Measurements from ENCODE around the gene APOE. TPM values are rescaled to one million over a fixed set of nuclear protein-coding genes. Genes with fewer than 3 reads are reported as not detected.

Gene APOE
- total and polyA plus RNA-seq, 2 of the 13 experiments (the other 11 are each of a cell fraction or from before 2014, with no cell fraction given) = 1,328 to 1,470 TPM

DNA sequence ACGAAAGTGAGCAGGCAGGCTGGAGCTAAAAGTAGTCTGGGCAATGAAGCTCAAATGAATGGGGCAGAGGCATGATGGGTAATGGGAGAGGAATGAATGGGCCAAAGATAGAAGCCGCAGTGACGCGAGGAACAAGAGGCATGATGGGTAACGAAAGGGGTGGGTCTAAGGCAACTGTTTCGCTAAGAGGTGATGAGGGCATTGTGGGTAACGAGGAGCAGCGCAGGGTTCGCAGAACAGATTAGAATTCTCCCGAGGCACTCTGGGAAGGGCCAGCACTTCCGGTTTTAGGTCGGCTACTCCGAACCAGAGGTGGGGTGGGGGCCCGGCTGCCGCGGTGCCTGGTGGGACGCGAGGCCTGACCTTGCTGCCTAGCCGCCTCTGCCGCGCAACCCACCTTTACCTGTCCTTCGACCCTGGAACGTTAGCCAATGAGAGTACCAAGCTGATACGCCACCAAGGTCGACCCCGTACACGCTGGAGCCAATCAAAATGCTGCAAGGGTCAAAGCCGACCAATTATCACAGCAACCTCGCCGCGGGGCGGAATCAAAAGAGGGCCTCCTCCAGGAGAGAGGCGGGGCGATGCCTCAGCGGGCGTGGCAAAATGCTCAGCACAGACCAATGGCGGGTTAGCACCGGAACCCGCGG lies 15.1 kb upstream of the APOE start (continued):
- TF ChIP-seq, protein P1, sequence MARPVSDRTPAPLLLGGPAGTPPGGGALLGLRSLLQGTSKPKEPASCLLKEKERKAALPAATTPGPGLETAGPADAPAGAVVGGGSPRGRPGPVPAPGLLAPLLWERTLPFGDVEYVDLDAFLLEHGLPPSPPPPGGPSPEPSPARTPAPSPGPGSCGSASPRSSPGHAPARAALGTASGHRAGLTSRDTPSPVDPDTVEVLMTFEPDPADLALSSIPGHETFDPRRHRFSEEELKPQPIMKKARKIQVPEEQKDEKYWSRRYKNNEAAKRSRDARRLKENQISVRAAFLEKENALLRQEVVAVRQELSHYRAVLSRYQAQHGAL (CRISPR knock-in tag; IDR thresholded peaks at IDR 0.05; ENCODE audit: not compliant biosample characterization) = no peak
- TF ChIP-seq KAT7 (CRISPR knock-in tag; IDR thresholded peaks at IDR 0.05; ENCODE audit: borderline replicate concordance) (peak; percentile 68; the same call in 1 of the 2 replicates), PHF21A (CRISPR knock-in tag; IDR thresholded peaks at IDR 0.05) (peak; percentile 92), RARG (CRISPR knock-in tag; IDR thresholded peaks at IDR 0.05; ENCODE audit: low read depth) (no peak), BCL3 (CRISPR knock-in tag; IDR thresholded peaks at IDR 0.05) (no peak), ZNF567 (CRISPR knock-in tag; IDR thresholded peaks at IDR 0.05; ENCODE audit: borderline replicate concordance) (no peak), ZNF138 (CRISPR knock-in tag; IDR thresholded peaks at IDR 0.05; ENCODE audit: low read depth) (no peak; the same call in 1 of the 2 replicates), NFYC (CRISPR knock-in tag; IDR thresholded peaks at IDR 0.05) (no peak; the same call in 1 of the 2 replicates), ZNF550 (CRISPR knock-in tag; IDR thresholded peaks at IDR 0.05; ENCODE audit: borderline replicate concordance) (no peak), TAF1 (CRISPR knock-in tag; IDR thresholded peaks at IDR 0.05) (peak; percentile 79), ZC3H13 (CRISPR knock-in tag; IDR thresholded peaks at IDR 0.05) (no peak), ZBTB25 (CRISPR knock-in tag; IDR thresholded peaks at IDR 0.05) (peak; percentile 99), XBP1 (CRISPR knock-in tag; IDR thresholded peaks at IDR 0.05) (no peak), RBM39 (IDR thresholded peaks at IDR 0.05; ENCODE audit: low read depth, low read length, poor library complexity, severe bottlenecking) (peak; percentile 96), CEBPG (CRISPR knock-in tag; IDR thresholded peaks at IDR 0.05) (peak; percentile 60), SIN3A (IDR thresholded peaks at IDR 0.05; ENCODE audit: borderline replicate concordance, low read depth, low read length) (peak; percentile 100), ZNF234 (CRISPR knock-in tag; conservative IDR thresholded peaks at IDR 0.05) (no peak), GATAD1 (CRISPR knock-in tag; IDR thresholded peaks at IDR 0.05) (peak; percentile 92), ZFP62 (CRISPR knock-in tag; IDR thresholded peaks at IDR 0.05) (no peak), GMEB2 (CRISPR knock-in tag; IDR thresholded peaks at IDR 0.05; ENCODE audit: low read depth) (no peak), TBP (CRISPR knock-in tag; IDR thresholded peaks at IDR 0.05) (no peak), ZNF17 (CRISPR knock-in tag; IDR thresholded peaks at IDR 0.05) (no peak)
- TF ChIP-seq, protein P2, sequence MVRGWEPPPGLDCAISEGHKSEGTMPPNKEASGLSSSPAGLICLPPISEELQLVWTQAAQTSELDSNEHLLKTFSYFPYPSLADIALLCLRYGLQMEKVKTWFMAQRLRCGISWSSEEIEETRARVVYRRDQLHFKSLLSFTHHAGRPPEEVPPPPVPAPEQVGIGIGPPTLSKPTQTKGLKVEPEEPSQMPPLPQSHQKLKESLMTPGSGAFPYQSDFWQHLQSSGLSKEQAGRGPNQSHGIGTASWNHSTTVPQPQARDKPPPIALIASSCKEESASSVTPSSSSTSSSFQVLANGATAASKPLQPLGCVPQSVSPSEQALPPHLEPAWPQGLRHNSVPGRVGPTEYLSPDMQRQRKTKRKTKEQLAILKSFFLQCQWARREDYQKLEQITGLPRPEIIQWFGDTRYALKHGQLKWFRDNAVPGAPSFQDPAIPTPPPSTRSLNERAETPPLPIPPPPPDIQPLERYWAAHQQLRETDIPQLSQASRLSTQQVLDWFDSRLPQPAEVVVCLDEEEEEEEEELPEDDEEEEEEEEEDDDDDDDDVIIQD (CRISPR knock-in tag; IDR thresholded peaks at IDR 0.05; ENCODE audit: low read depth) = peak; percentile 95; the same call in 1 of the 2 replicates

Measured in HepG2 (cell line).